ENCODE data around the gene KCNA4. TPM values are rescaled to one million over a fixed set of nuclear protein-coding genes. Genes with fewer than 3 reads are reported as not detected.

The KCNA4 gene
- total and polyA plus RNA-seq, 3 donors from 2014 or later: 0.24 to 0.73 (median 0.25) TPM

DNA sequence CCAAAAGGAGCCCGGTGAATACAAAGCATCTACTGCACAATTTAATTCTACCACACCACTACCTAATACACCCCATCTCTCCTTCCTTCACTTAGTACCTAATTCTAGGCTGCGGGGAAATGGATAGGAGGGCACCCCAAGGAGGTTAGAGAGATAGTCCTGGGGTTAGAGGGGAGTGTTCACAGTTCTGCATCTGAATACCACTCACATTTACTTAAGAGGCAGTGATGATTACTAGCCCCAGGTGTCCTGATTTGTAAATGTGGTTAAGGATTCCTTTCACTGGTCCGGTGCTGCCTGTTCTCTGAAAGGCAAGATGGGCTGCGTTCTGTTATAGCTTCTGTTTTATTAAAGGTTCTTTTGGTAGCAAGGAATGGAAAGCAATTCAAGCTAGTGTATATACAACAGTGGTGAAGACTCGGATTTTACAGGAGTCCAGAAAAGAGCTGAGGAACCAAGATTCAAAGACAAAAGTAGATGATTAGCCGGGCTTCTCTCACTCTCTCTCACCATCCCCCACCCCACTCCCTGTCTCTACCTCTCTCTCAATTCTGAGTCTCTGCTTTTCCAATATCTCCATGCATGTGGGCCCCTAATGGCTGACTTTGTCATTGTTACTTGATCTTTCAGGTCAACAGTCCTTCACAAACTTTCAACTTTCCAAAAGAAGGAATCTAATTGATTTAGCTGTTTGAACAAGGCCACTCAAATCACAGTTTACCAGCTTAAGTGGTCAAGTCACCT is 8.7 kb upstream of the KCNA4 start:
- no peaks in the 10 kb centered on the region for H3K36me3 ChIP-seq (ENCODE audit: low read depth, missing control alignments)
- H3K4me3 ChIP-seq: no peak overlapping the region
- H3K9me3 ChIP-seq: no peaks in the 10 kb centered on the region
- H3K27me3 ChIP-seq: no peaks in the 10 kb centered on the region
- TF ChIP-seq, protein P1, sequence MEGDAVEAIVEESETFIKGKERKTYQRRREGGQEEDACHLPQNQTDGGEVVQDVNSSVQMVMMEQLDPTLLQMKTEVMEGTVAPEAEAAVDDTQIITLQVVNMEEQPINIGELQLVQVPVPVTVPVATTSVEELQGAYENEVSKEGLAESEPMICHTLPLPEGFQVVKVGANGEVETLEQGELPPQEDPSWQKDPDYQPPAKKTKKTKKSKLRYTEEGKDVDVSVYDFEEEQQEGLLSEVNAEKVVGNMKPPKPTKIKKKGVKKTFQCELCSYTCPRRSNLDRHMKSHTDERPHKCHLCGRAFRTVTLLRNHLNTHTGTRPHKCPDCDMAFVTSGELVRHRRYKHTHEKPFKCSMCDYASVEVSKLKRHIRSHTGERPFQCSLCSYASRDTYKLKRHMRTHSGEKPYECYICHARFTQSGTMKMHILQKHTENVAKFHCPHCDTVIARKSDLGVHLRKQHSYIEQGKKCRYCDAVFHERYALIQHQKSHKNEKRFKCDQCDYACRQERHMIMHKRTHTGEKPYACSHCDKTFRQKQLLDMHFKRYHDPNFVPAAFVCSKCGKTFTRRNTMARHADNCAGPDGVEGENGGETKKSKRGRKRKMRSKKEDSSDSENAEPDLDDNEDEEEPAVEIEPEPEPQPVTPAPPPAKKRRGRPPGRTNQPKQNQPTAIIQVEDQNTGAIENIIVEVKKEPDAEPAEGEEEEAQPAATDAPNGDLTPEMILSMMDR (IDR thresholded peaks at IDR 0.05): no peak
- no peak for TF ChIP-seq POLR2A (IDR thresholded peaks at IDR 0.05)
- intact Hi-C loops (cut with DNase I; ENCODE audit: low total_unique reads): no loop called here
- no peak overlapping the region for H3K27ac ChIP-seq
- 44 to 59% methylated on average over 6 of the region's 6 CpGs for WGBS, 2 donors
- DNase-seq: no peak
- no peaks in the 10 kb centered on the region for H3K4me1 ChIP-seq

DNA sequence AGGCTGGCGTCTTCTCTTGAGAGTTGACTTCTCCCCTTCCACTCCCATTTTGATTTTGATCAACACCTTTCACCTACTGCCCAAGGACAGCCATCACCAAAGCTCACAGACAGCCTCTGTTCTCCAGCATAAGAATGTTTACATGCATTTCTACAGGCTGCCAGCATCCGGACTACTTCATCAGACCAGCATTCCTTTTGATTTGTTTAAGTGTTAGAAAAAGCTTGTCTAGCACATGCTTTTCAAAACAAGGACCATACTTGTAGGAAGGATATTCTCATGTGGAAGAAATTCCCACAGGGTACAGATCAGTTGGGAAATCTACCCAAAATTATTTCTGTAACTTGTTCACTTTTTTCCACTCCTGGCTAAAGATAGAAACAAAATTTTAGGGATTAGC is 6.2 kb upstream of the KCNA4 start:
- intact Hi-C loops (cut with DNase I; ENCODE audit: low total_unique reads): no loop called here
- DNase-seq: no peak
- H3K9me3 ChIP-seq: no peaks in the 10 kb centered on the region
- H3K36me3 ChIP-seq (ENCODE audit: low read depth, missing control alignments): no peaks in the 10 kb centered on the region
- no peaks in the 10 kb centered on the region for H3K4me1 ChIP-seq
- no peak overlapping the region for H3K4me3 ChIP-seq
- WGBS, 2 donors: 42 to 55% methylated on average over 2 of the region's 2 CpGs
- no peak for TF ChIP-seq POLR2A (IDR thresholded peaks at IDR 0.05)
- TF ChIP-seq, protein P1 (IDR thresholded peaks at IDR 0.05): no peak
- no peaks in the 10 kb centered on the region for H3K27me3 ChIP-seq
- H3K27ac ChIP-seq: no peak overlapping the region

DNA sequence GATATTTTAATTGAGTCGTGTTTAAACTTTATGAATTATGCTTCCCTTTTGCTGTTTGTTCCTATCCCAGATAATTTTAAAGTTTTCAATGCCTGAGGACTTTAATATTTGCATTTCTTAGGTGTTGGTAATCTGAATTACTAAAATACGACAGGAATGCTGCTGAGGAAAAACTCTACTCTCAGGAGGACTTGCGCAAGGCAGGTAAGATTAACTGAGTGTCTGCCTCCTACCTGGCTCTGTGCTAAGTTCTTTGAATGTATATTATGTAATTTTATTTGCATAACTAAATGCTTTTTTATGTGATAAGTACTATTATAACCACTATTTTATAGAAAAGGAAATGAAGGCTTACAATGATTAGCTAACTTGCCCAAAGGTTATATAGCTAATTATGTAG is 2.7 kb upstream of the KCNA4 start:
- Histone ChIP-seq H3K36me3 (ENCODE audit: low read depth, missing control alignments) (no peaks in the 10 kb centered on the region), H3K4me3 (no peak overlapping the region), H3K27ac (no peak overlapping the region), H3K27me3 (no peaks in the 10 kb centered on the region), H3K9me3 (no peaks in the 10 kb centered on the region), H3K4me1 (no peaks in the 10 kb centered on the region)
- WGBS, 2 donors: 65 to 72% methylated on average over 3 of the region's 3 CpGs
- no peak for DNase-seq
- intact Hi-C loops (cut with DNase I; ENCODE audit: low total_unique reads): no loop called here
- TF ChIP-seq, protein P1 (IDR thresholded peaks at IDR 0.05): no peak

DNA sequence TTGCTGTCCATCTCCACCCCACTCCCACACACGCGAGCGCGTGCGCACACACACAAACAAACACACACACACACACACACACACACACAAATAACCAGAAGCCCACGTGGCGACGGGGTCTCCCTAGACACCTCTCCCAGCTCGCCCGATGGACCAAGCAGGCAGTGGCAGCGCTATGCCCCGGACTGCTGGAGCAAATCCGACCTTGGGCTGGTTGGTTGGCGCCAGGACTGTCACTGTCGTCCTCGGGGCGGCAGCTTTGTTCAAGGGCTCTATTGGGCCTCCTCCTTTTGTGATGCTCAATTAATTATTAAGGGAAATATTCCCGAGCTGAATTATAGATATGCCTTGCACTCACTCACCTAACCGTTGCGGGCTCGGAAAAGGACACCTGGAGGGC is 1.7 kb upstream of the KCNA4 start:
- DNase-seq: no peak
- Histone ChIP-seq H3K9me3 (no peaks in the 10 kb centered on the region), H3K36me3 (ENCODE audit: low read depth, missing control alignments) (no peaks in the 10 kb centered on the region), H3K4me1 (no peaks in the 10 kb centered on the region), H3K27ac (no peak overlapping the region), H3K27me3 (no peaks in the 10 kb centered on the region), H3K4me3 (no peak overlapping the region)
- no peak for TF ChIP-seq POLR2A (IDR thresholded peaks at IDR 0.05)
- TF ChIP-seq, protein P1 (IDR thresholded peaks at IDR 0.05): no peak
- WGBS, 2 donors: 42 to 45% methylated on average over 21 of the region's 21 CpGs
- intact Hi-C loops (cut with DNase I; ENCODE audit: low total_unique reads): no loop called here

DNA sequence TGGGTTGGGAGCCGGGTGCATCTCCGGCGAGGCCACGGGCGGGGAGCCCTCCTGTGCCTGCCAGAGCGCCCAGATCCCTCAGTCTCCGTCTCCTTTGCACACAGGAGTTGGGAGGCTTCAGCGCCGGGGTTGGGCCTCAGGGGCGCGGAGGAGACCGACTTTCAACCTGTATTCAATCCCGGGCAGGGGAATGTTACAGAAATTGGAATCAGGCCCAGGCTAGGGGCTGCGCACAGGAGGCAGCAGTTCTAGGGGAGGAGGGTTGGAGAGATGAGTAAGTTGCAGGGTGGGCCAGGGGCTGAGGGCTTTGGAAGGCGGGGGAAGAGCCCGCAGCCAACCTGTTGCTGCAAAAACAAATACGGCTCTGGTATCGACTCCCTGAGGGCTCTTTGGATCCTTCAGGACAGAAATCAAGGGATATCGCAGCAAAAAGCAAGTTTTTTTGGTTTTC is 640 bp upstream of the KCNA4 start:
- no peak for DNase-seq
- peak overlapping the region; percentile 29 to 52 for H3K4me3 ChIP-seq
- no peaks in the 10 kb centered on the region for H3K4me1 ChIP-seq
- no peaks in the 10 kb centered on the region for H3K9me3 ChIP-seq
- no peaks in the 10 kb centered on the region for H3K27me3 ChIP-seq
- intact Hi-C loops (cut with DNase I; ENCODE audit: low total_unique reads): no loop called here
- 23% methylated on average over 14 to 19 of the region's 19 CpGs for WGBS, 2 donors
- H3K27ac ChIP-seq: no peak overlapping the region
- H3K36me3 ChIP-seq (ENCODE audit: low read depth, missing control alignments): no peaks in the 10 kb centered on the region
- TF ChIP-seq POLR2A (IDR thresholded peaks at IDR 0.05): no peak
- TF ChIP-seq, protein P1 (IDR thresholded peaks at IDR 0.05): no peak
